ENCODE data around the gene ATAD3A.
A peak's percentile ranks its signal among the peaks of the same experiment; 100 is the strongest.

The ATAD3A gene

GRCh38 chr1:1558591-1558990, 46.6 kb downstream of the ATAD3A start:
- DNase-seq, result no peak

DNA sequence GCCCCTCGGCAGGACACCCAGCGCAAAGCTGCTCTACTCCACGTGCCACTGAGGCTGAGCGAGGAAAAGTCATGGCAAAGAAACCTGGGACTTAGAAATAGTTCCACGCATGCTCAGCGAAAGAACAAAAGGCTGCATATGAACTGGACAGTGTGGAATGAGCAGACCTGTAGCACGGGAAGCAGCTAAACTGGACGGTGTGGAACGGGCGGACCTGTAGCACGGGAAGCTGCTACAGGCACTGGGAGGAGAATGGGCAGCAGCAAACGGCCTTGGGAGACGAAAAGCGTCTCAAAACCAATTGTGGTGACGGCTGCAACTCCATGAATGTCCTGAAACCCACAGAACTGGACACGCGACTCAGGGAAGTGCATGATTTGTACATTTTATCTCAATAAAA, 47.1 kb downstream of the ATAD3A start:
- no peak for DNase-seq

GRCh38 chr1:1560178-1560577, 48.2 kb downstream of the ATAD3A start:
- no peak for DNase-seq

- DNase-seq, result no peak
Observed at GRCh38 chr1:1561801-1562470, 50.0 kb downstream of the ATAD3A start.

DNA sequence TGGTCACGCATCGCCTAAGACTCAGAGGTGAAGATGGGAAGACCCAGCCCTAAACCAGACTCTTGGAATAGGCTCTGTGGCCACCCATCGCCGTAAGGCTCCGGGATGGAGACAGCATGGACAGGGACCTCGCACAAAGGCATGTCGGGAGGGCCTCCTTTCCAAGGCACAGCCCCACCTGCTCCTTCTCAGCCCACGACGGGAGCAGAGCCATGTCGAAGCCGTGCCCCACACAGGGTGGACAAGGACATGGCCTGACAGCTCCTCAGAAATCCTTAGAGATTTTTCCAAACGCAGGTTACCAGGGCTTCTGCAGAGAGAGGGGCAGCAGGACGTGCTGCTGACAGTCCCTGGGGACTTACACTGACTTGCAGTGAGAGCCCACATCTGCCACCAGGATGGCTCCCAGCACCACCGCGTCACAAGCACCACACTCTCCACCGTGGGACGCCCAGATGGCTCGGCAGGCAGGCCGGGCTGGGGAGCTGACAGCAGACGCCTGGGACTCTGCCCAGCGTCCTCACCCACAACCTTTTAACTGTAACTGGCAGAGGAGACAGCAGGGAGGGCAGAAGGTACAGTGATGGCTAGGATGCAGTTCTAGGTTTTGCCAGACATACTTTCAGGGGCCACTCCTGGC, 50.7 kb downstream of the ATAD3A start:
- DNase-seq, result no peak

GRCh38 chr1:1563688-1564087, 51.7 kb downstream of the ATAD3A start:
- DNase-seq, result no peak

DNA sequence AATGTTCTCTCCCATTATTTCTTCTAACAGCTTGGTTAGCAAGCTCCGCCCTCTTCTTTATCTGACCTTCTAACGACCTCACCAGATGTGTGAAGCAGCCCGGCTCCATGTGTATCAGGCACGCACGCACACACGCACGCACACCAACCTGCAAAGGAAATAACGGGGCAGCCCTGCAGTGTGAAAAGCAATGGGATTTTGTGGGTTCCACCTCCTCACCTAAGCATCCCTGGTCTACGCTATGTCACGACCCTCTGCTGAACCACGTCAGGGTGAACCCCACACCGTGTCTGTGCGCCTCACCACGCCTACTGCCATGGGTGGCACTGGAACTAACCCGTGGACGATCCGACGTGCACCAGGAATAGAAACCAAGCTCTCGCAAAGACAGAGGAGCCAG, 52.3 kb downstream of the ATAD3A start:
- DNase-seq, result no peak

DNA sequence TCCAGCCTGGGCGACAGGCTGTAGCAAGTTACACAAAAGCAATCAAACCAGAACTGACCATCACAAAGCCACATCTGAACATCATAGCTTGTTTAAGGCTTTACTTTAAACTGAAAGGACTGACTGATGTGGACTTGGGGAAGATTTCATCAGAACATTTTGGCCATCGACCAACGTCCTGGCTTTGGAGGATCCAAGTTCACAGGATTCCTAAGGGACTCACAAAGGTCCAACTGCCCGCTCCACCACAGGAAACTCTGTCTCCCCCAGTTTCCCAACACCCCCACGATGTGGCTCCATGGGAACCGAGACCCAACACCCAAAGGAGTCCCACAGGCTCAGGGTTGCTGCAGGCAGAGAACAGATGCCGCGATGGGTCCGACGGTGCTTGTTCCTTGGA, 53.4 kb downstream of the ATAD3A start:
- no peak for DNase-seq

DNA sequence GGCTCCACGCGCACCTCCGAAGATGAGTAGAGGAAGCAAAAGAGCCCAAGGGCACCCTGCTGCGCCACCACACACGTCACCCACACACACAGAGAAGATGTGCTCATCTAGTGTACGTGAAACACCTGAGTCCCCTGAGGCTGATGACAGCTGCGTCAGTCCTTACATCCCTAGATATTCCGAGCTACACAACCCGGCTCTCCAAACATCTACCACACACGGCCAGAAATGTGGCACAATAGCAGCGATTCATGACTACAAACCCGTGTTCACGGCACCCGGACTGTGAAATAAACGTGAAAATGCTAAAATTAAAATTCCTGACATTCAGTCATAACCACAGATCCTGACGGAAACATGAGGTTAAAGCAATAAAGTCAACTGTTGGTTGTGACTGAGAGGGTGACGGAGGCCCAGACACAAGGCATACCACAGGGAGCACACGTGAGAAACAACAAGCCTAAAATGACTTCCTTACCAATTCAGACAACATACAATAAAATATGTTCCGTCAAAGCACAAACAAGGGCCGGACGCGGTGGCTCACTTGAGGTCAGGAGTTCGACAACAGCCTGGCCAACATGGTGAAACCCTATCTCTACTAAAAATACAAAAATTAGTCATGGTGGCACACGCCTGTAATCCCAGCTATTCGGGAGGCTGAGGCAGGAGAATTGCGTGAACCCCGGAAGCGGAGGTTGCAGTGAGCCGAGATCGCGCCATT, 55.4 kb downstream of the ATAD3A start:
- no peak for DNase-seq

GRCh38 chr1:1567891-1568291, 55.9 kb downstream of the ATAD3A start:
- no peak for DNase-seq

DNA sequence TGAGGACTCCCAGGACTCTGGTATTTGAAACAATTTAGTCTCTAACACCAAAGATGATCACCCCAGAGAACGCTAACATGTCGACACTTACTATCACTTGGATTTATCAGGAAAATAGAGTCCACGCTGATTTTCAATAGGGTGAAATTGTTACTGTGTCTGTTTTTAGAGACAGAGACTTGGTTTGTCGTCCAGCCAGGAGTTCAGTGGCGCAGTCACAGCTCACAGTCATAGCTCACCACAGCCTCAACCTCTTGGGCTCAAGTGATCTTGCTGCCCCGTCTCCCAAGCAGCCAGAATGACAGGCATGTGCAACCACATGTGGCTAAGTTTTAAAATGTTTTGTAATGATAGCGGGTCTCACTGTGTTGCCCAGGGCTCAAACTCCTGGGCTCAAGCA, 57.4 kb downstream of the ATAD3A start:
- DNase-seq, result no peak

DNA sequence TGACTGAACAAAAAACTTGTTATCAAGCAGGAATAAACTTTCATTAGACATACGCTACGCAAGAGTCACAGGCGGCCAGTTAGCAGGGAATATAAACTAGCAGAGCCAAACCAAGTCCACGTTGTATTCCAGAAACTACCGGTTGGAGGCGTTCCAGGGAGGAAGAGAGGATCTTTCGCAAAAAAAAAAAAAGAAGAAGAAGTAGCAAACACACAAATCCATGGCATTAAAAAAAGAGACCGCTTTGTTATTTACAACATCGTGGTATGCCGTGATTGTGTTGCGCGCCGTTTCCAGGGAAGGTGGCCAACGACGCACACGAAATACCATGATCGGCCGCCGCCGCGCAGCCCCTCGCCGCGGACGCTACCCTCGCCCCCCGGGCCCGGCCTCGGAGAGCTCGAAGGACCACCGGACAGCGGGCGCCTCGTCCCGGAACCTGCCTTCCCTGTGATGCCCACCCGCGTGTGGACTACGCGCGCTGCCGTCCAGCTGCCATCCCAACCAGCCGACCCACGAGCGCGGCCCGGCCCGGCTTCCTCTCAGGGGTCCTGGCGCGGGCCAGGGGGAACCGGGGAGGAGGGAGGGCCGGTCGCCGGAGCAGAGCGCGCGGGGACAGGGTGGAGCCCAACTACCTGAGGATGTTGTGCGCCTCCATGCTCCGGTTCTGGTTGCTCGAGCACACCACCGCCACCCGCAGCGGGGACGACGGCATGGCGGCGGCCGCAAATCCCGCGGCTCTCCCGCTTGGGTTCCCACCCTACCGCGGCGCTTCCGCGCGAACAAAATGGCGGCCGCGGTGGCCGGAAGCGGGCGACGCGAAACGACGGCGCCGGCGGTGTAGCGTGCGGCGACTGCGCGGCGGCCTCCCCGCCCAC, 62.1 kb downstream of the ATAD3A start:
- peak; percentile 32 for DNase-seq

GRCh38 chr1:1574721-1575537, 63.0 kb downstream of the ATAD3A start, which contains the start of gene SSU72:
TSS of gene SSU72 (minus strand) at chr1:1574863. CDS start at chr1:1574557, 306 bp downstream.
- peak; percentile 72 for DNase-seq

DNA sequence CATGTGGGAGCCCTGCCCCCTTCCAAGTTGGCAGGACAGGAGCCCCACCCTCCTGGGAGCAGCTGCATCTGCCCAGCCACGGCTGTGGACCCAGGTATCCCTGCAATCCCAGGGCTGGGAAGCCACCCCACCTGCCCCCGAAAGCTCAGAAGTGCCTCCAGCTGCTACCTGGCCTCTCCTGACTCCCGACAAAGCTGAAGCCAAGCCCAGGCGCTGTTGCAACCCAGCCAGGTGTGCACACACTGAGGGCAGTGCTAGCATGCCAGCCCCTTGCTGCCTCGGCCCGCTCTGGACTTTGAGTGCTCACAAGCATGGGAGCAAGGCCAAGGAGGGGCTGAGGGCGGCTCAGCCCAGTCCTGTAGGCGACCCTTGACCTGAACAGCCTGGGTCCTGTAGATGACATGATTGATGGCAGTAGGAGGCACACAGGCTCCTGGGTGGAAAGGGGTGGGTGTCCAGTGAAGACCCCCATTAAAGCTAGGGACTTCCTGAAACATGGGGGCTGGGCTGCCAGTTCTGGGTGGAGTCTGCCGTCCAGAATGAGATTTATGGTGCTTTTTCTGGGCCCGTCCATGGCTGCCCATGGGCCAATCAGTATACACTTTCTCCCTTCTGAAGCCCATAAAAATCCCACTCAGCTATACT, 65.5 kb downstream of the ATAD3A start:
- DNase-seq, result no peak

DNA sequence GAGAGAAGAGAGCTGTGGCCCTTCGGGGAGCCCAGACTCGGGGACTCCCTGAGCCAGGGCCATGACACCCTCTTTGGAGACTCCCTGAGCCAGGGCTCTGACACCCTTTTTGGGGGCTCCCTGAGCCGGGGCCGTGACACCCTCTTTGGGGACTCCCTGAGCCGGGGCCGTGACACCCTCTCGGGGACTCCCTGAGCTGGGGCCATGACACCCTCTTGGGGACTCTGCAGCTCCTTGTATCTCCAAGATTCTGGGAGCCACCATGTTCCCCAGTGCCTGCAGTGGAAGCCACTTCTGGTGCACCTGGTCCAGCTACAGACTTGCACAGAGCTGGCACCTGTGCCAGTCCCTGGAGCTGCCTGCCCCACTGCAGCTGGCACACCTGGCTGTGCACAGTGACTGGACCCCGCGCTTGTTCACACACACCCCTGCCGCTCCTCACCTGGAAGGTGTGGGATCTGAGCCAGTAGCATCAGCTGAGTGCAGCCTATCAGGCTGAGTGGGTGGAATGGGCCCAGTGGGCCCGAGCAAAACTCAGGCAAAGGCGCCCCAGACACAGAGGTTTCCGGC, 66.5 kb downstream of the ATAD3A start:
- DNase-seq, result no peak

DNA sequence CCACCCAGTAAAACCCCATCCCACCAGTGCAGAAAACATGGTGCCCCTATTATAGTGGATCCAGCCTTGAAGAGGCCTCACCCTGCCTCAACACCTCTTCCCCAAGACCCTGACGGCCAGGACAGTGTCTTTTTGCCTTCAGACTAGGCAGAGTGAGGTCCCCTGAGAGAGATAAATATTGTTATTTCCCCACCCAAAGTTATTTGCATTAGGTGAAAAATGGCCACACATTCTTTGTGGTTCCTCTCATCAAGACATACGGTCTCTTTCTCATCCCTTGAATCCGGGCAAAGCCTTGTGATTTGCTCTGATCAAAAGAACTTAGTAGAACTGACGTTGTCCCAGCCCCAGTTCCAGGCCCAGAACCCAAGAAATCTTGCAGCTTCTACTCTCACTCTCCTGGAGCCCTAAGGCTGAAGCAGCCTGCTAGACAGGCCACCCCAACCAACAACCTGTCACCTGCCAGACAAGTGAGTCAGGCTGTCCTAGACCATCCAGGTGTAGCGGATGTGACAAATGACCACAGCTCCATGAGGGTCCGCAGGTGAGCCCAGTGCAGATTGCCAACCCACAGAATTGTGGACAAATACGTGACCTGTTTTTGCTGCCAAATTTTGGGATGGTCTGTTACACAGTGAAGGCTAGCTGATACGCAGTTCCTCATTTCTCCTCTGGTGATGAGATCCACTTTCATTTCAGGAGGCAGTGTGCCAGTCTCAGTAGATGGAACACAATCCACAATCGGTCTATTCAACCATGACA, 70.8 kb downstream of the ATAD3A start:
- no peak for DNase-seq

- no peak for DNase-seq
Observed at GRCh38 chr1:1583347-1584010, 71.5 kb downstream of the ATAD3A start.

All from GF-D8 (cell line).